H1 (cell line): ENCODE results near the gene HOXC5. TPM values are rescaled to one million over a fixed set of nuclear protein-coding genes. Genes with fewer than 3 reads are reported as not detected.

ENCODE experiments used
- CTCF ChIA-PET: fragments of 300-600 bp; sonication (Branson Sonifier 250); formaldehyde crosslinking; loops from one replicate; lab custom pipeline; 2021; ENCODE audit not compliant: partially characterized antibody; lab: Charles Lee
- POLR2A ChIA-PET: fragments of 300-600 bp; sonication (Branson Sonifier 250); formaldehyde crosslinking; loops from one replicate; lab custom pipeline; 2021; ENCODE audit warnings: inconsistent platforms; ENCODE audit not compliant: partially characterized antibody; lab: Charles Lee
- DNase-seq, 2 experiments: peaks; one replicate each; pipeline versions ENCODE4 v3.0.0 to v3.0.0-alpha.2; 2010 to 2022; ENCODE audit warnings: low spot score in 2 of 2, low read depth in 1 of 2, mixed read lengths in 1 of 2
- FAIRE-seq: peaks from 2 replicates; lab custom pipeline; 2011; peaks lifted over from hg19 to GRCh38; lab: Jason Lieb, UNC
- H2AFZ ChIP-seq: 2 replicates; pipeline ENCODE4 v1.8.1; 2012; ENCODE audit warnings: low read length, inconsistent platforms
- H2AK5ac ChIP-seq: 2 replicates; pipeline ENCODE4 v1.6.1; 2013; ENCODE audit warnings: low read depth, low read length
- H2BK120ac ChIP-seq: replicated peaks from 2 replicates; pipeline ENCODE3; 2013; ENCODE audit warnings: low read depth, low read length, inconsistent platforms
- H2BK12ac ChIP-seq: 2 replicates; pipeline ENCODE4 v1.6.1; 2013; ENCODE audit warnings: low read depth, low read length
- H2BK15ac ChIP-seq: 2 replicates; pipeline ENCODE4 v1.6.1; 2013; ENCODE audit warnings: low read length
- H2BK20ac ChIP-seq: 2 replicates; pipeline ENCODE4 v1.6.1; 2013; ENCODE audit warnings: low read length
- H2BK5ac ChIP-seq: 2 replicates; pipeline ENCODE4 v1.6.1; 2013; ENCODE audit warnings: low read depth, low read length
- H3K14ac ChIP-seq: 2 replicates; pipeline ENCODE4 v1.6.1; 2013; ENCODE audit warnings: inconsistent platforms; ENCODE audit not compliant: insufficient read length
- H3K18ac ChIP-seq: 2 replicates; pipeline ENCODE4 v1.6.1; 2013; ENCODE audit warnings: low read length; ENCODE audit errors: extremely low read depth
- H3K23ac ChIP-seq: 2 replicates; pipeline ENCODE4 v1.6.1; 2013; ENCODE audit warnings: inconsistent platforms; ENCODE audit not compliant: insufficient read length
- H3K23me2 ChIP-seq: 2 replicates; pipeline ENCODE4 v1.6.1; 2013; ENCODE audit warnings: low read depth, low read length
- H3K27ac ChIP-seq: 2 replicates; pipeline ENCODE4 v1.6.1; 2011; ENCODE audit warnings: low read depth, low read length, inconsistent platforms
- H3K27me3 ChIP-seq, 4 experiments: replicated peaks in 1 of 4; 1 replicate in 1 of 4; 2 replicates in 3 of 4; pipeline versions ENCODE4 v1.6.1 to v1.8.1; 2011 to 2013; ENCODE audit warnings: low read length in 3 of 4, mild to moderate bottlenecking in 3 of 4, inconsistent platforms in 2 of 4, mixed read lengths in 2 of 4, moderate library complexity in 1 of 4; ENCODE audit not compliant: control insufficient read depth in 3 of 4, insufficient read depth in 3 of 4; ENCODE audit errors: extremely low read depth in 1 of 4
- H3K36me3 ChIP-seq, 4 experiments: 2 replicates each; pipeline versions ENCODE4 v1.6.1 to v1.8.1; 2011 to 2013; ENCODE audit warnings: mild to moderate bottlenecking in 4 of 4, low read length in 3 of 4, moderate library complexity in 2 of 4, control low read depth in 1 of 4, inconsistent platforms in 1 of 4; ENCODE audit not compliant: insufficient read depth in 4 of 4, control insufficient read depth in 2 of 4
- H3K4ac ChIP-seq: replicated peaks from 2 replicates; pipeline ENCODE3; 2013; ENCODE audit warnings: low read length, low read depth, mixed read lengths, inconsistent platforms; ENCODE audit not compliant: insufficient read length
- H3K4me1 ChIP-seq, 4 experiments: replicated peaks in 1 of 4; 1 replicate in 1 of 4; 2 replicates in 3 of 4; pipeline versions ENCODE4 v1.6.1 to v1.8.1; 2011 to 2013; ENCODE audit warnings: low read length in 3 of 4, inconsistent platforms in 2 of 4, mixed read lengths in 1 of 4; ENCODE audit not compliant: insufficient read depth in 4 of 4, control insufficient read depth in 3 of 4
- H3K4me2 ChIP-seq, 2 experiments: 2 replicates each; pipeline versions ENCODE4 v1.6.1 to v1.8.1; 2011 to 2013; ENCODE audit warnings: low read depth in 2 of 2, low read length in 2 of 2, control low read depth in 1 of 2, inconsistent platforms in 1 of 2, mild to moderate bottlenecking in 1 of 2; ENCODE audit not compliant: insufficient read depth in 1 of 2
- H3K4me3 ChIP-seq, 4 experiments: fragments of 200-600, 300-600 bp in 1 of 4; sonication (generic), shearing (Covaris generic), sonication (Bioruptor Twin) in 1 of 4; 2 replicates each; pipeline versions ENCODE4 v1.5.1 to v1.8.1; 2011 to 2016; ENCODE audit warnings: low read length in 4 of 4, low read depth in 3 of 4, control low read depth in 2 of 4, inconsistent platforms in 2 of 4, mild to moderate bottlenecking in 2 of 4, mixed read lengths in 1 of 4, moderate library complexity in 1 of 4; ENCODE audit not compliant: insufficient read depth in 2 of 4; ENCODE audit errors: extremely low read depth in 1 of 4
- H3K56ac ChIP-seq: replicated peaks from 2 replicates; pipeline ENCODE3; 2013; ENCODE audit warnings: low read depth, mild to moderate bottlenecking, mixed read lengths, low read length, inconsistent platforms; ENCODE audit not compliant: insufficient read length
- H3K79me1 ChIP-seq: 2 replicates; pipeline ENCODE4 v1.6.1; 2013; ENCODE audit warnings: low read depth, low read length, control low read depth
- H3K79me2 ChIP-seq, 2 experiments: 2 replicates each; pipeline versions ENCODE4 v1.6.1 to v1.8.1; 2012 to 2013; ENCODE audit warnings: low read length in 2 of 2, mild to moderate bottlenecking in 2 of 2, inconsistent platforms in 1 of 2; ENCODE audit not compliant: insufficient read depth in 2 of 2, control insufficient read depth in 1 of 2
- H3K9ac ChIP-seq, 4 experiments: replicated peaks in 1 of 4; 1 replicate in 1 of 4; 2 replicates in 3 of 4; pipeline versions ENCODE4 v1.6.1 to v1.8.1; 2011 to 2013; ENCODE audit warnings: low read depth in 3 of 4, low read length in 3 of 4, control low read depth in 2 of 4, mild to moderate bottlenecking in 2 of 4, moderate library complexity in 2 of 4, inconsistent platforms in 1 of 4; ENCODE audit errors: extremely low read depth in 1 of 4
- H3K9me3 ChIP-seq, 2 experiments: 2 replicates each; pipeline versions ENCODE4 v1.6.1 to v1.8.1; 2012 to 2013; ENCODE audit warnings: mild to moderate bottlenecking in 2 of 2, moderate library complexity in 2 of 2, control low read depth in 1 of 2, inconsistent platforms in 1 of 2, low read depth in 1 of 2, low read length in 1 of 2, mixed read lengths in 1 of 2; ENCODE audit not compliant: insufficient read depth in 2 of 2
- H4K20me1 ChIP-seq, 2 experiments: replicated peaks in 1 of 2; 2 replicates each; pipeline versions ENCODE3 to v1.8.1; 2011 to 2013; ENCODE audit warnings: inconsistent platforms in 2 of 2, low read length in 2 of 2, mild to moderate bottlenecking in 1 of 2; ENCODE audit not compliant: insufficient read depth in 2 of 2, control insufficient read depth in 1 of 2
- H4K5ac ChIP-seq: 2 replicates; pipeline ENCODE4 v1.6.1; 2013; ENCODE audit warnings: low read length, low read depth, mixed read lengths, inconsistent platforms; ENCODE audit not compliant: insufficient read length
- H4K8ac ChIP-seq: 2 replicates; pipeline ENCODE4 v1.8.0; 2013; ENCODE audit warnings: mild to moderate bottlenecking, moderate library complexity, low read length, inconsistent platforms; ENCODE audit not compliant: insufficient read depth; ENCODE audit errors: extremely low read depth
- H4K91ac ChIP-seq: replicated peaks from 2 replicates; pipeline ENCODE3; 2013; ENCODE audit warnings: low read length, mixed read lengths, inconsistent platforms; ENCODE audit not compliant: insufficient read length
- ASH2L ChIP-seq: fragments of 200-600, 300-600 bp; sonication (generic); IDR thresholded peaks from one replicate; pipeline ENCODE4 v1.7.1; 2017; ENCODE audit warnings: low read length
- EZH2 ChIP-seq: fragments of 200-600 bp; sonication (generic); IDR thresholded peaks from 2 replicates; pipeline ENCODE4 v1.7.1; 2012; ENCODE audit warnings: low read depth, mild to moderate bottlenecking, moderate library complexity, low read length, inconsistent platforms; ENCODE audit not compliant: severe bottlenecking
- KDM5A ChIP-seq: fragments of 200-600 bp; IDR thresholded peaks from 2 replicates; pipeline ENCODE4 v1.7.1; 2012; ENCODE audit warnings: mild to moderate bottlenecking, low read length, inconsistent platforms, mixed read lengths
- MAX ChIP-seq: IDR thresholded peaks from 2 replicates; pipeline ENCODE4 v1.6.1; 2012; ENCODE audit warnings: inconsistent platforms
- NANOG ChIP-seq: IDR thresholded peaks from 2 replicates; pipeline ENCODE4 v1.6.1; 2011; ENCODE audit warnings: low read length, low read depth, mild to moderate bottlenecking, inconsistent platforms; ENCODE audit not compliant: insufficient read depth, poor library complexity, severe bottlenecking
- PHF8 ChIP-seq: fragments of 200-600 bp; sonication (generic); conservative IDR thresholded peaks from 2 replicates; pipeline ENCODE4 v1.7.1; 2012; ENCODE audit warnings: low read depth, mild to moderate bottlenecking, inconsistent platforms, low read length, moderate library complexity
- RNF2 ChIP-seq: fragments of 200-900, 300-1000 bp; sonication (generic); IDR thresholded peaks from 2 replicates; pipeline ENCODE4 v1.7.1; 2016; ENCODE audit warnings: borderline replicate concordance, low read depth, mild to moderate bottlenecking, antibody characterized with exemption, low read length; ENCODE audit not compliant: poor library complexity, severe bottlenecking; ENCODE audit errors: missing control alignments
- RXRA ChIP-seq: IDR thresholded peaks from 2 replicates; pipeline ENCODE4 v1.6.1; 2011; ENCODE audit warnings: low read depth, mild to moderate bottlenecking, low read length, moderate library complexity; ENCODE audit not compliant: insufficient read depth
- SUZ12 ChIP-seq: fragments of 200-600 bp; sonication (generic); IDR thresholded peaks from 2 replicates; pipeline ENCODE4 v1.6.1; 2012; ENCODE audit warnings: mild to moderate bottlenecking, inconsistent platforms, low read length, moderate library complexity, mixed read lengths
- TAF7 ChIP-seq: optimal IDR thresholded peaks from 2 replicates; pipeline ENCODE3; 2011; ENCODE audit warnings: low read depth, mild to moderate bottlenecking, inconsistent platforms, low read length, moderate library complexity, borderline replicate concordance
- WGBS, 2 experiments: shearing (Covaris generic) in 1 of 2; methylation state at CpG; one replicate each; pipeline versions ENCODE4 v1.1.6 to v1.1.7; 2013 to 2015; ENCODE audit warnings: low lambda C conversion rate in 2 of 2, mixed read lengths in 2 of 2, inconsistent platforms in 1 of 2, low coverage in 1 of 2, missing lambda C conversion rate in 1 of 2; ENCODE audit not compliant: insufficient replicate concordance in 2 of 2, insufficient coverage in 1 of 2, insufficient read length in 1 of 2; ENCODE audit errors: extremely low coverage in 1 of 2, missing lambda C conversion rate in 1 of 2; 5-methylcytosine and 5-hydroxymethylcytosine counted together
- polyA plus RNA-seq, 7 experiments: library from polyadenylated mRNA; depleted of rRNA in 3 of 7; stranded (reverse) in 5 of 7; unstranded in 2 of 7; fragments of >200 nt in 5 of 7; fragments of 200-250 nt in 2 of 7; gene quantifications; 1 replicate in 5 of 7; 2 replicates in 1 of 7; 4 replicates in 1 of 7; pipeline versions ENCODE4 v1.2.1 to v1.2.3, GENCODE V29; 2011 to 2013; ENCODE audit warnings: missing spikeins in 2 of 7, mixed read lengths in 2 of 7
- total RNA-seq: library from RNA; stranded (reverse); fragmentation: NEBNext Ultra II Directional; extraction: Animal tissue kit (Norgen Biotek cat#: 25700); gene quantifications from 2 replicates; pipeline ENCODE4 v1.2.1, GENCODE V29; 2021

HOXC5 gene
- total and polyA plus RNA-seq, 2 of the 8 experiments (the other 6 are each of a cell fraction or from before 2014, with no cell fraction given) = not detected

GRCh38 chr12:54044425-54045103 is 11.7 kb downstream of the HOXC5 start:
- ChIA-PET CTCF (interaction anchor here (0.7 to 20.0 kb wide), 6 partner anchors 9 to 163 kb away, joined by 3 to 339 read pairs (median 5); partner anchors contain the start of gene SMUG1), POLR2A (no interaction called here)
- H2BK15ac ChIP-seq = no peak overlapping the region
- H4K5ac ChIP-seq = no peak overlapping the region
- no peak overlapping the region for H3K18ac ChIP-seq
- DNase-seq (no peak), FAIRE-seq (no peak)
- no peak overlapping the region for H3K4me3 ChIP-seq
- no peak overlapping the region for H3K27ac ChIP-seq
- peaks cover 10 to 11% of the 10 kb centered on the region in 2 experiments for H4K20me1 ChIP-seq
- 49% methylated on average over 5 of the region's 5 CpGs; no CpG with 5 or more reads in 1 of the 2 experiments for WGBS, 2 experiments
- H2BK12ac ChIP-seq = no peak overlapping the region
- H3K4me2 ChIP-seq = no peak overlapping the region
- H4K8ac ChIP-seq = no peak overlapping the region
- H3K14ac ChIP-seq = no peak overlapping the region
- H3K36me3 ChIP-seq = peaks cover 0 to 9% (median 0%) of the 10 kb centered on the region in 4 experiments; a peak in 1 of 8 replicates
- no peaks in the 10 kb centered on the region; the same call in 1 of the 2 replicates for H3K23me2 ChIP-seq
- H2BK20ac ChIP-seq = no peak overlapping the region
- TF ChIP-seq RNF2 (peak; percentile 65), PHF8 (no peak), ASH2L (no peak), MAX (no peak), EZH2 (peak; percentile 19), SUZ12 (0 out of 2 replicates have a peak, but pooled peaks have one; percentile 2), NANOG (no peak), KDM5A (no peak), RXRA (no peak), TAF7 (no peak)
- peaks cover 0 to 4% (median 3%) of the 10 kb centered on the region in 4 experiments; a peak in 5 of 7 replicates for H3K4me1 ChIP-seq
- no peak overlapping the region for H4K91ac ChIP-seq
- no peaks in the 10 kb centered on the region for H3K79me2 ChIP-seq
- H2AK5ac ChIP-seq = no peak overlapping the region
- H3K4ac ChIP-seq = no peak overlapping the region
- H3K27me3 ChIP-seq = peaks cover 95 to 100% (median 99%) of the 10 kb centered on the region in 4 experiments
- no peaks in the 10 kb centered on the region; a peak in 2 of 4 replicates for H3K9me3 ChIP-seq
- H3K23ac ChIP-seq = no peak overlapping the region
- H2AFZ ChIP-seq = no peak overlapping the region
- H2BK5ac ChIP-seq = no peak overlapping the region
- H3K56ac ChIP-seq = no peak overlapping the region
- H3K79me1 ChIP-seq = no peaks in the 10 kb centered on the region
- H2BK120ac ChIP-seq = no peak overlapping the region
- no peak overlapping the region for H3K9ac ChIP-seq
